NOMO-1 (cell line): Measurements from ENCODE around the gene RAVER1.

Experiments used
- DNase-seq, 2 experiments: peaks; one replicate each; lab custom pipeline; 2025; ENCODE audit not compliant: unreplicated experiment in 2 of 2; lab: John Stamatoyannopoulos, UW

Gene RAVER1

GRCh38 chr19:10271543-10272086 lies 61.7 kb downstream of the RAVER1 start:
- no peak for DNase-seq

DNA sequence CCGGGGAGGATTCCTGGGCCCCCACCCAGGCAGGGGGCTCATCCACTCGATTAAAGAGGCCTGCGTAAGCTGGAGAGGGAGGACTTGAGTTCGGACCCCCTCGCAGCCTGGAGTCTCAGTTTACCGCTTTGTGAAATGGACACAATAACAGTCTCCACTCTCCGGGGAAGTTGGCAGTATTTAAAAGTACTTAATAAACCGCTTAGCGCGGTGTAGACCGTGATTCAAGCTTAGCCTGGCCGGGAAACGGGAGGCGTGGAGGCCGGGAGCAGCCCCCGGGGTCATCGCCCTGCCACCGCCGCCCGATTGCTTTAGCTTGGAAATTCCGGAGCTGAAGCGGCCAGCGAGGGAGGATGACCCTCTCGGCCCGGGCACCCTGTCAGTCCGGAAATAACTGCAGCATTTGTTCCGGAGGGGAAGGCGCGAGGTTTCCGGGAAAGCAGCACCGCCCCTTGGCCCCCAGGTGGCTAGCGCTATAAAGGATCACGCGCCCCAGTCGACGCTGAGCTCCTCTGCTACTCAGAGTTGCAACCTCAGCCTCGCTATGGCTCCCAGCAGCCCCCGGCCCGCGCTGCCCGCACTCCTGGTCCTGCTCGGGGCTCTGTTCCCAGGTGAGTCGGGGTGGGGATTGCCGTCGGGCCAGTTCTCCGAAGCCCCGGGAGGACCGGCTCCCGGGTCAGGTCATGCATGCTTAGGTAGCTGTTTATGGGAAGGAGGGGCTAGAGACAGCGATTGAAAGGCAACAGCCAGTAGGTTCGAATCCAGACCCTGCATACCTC lies 62.5 kb downstream of the RAVER1 start, which contains the start of gene ICAM1:
ICAM1 (plus strand) TSS at position 505 of the 779 bp plus-strand sequence; CDS start at position 545, 40 bp downstream.
- peak; percentile 37 to 62 for DNase-seq

- DNase-seq, result peak; percentile 73 to 81
Measured at GRCh38 chr19:10270180-10270615, 63.1 kb downstream of the RAVER1 start.

DNA sequence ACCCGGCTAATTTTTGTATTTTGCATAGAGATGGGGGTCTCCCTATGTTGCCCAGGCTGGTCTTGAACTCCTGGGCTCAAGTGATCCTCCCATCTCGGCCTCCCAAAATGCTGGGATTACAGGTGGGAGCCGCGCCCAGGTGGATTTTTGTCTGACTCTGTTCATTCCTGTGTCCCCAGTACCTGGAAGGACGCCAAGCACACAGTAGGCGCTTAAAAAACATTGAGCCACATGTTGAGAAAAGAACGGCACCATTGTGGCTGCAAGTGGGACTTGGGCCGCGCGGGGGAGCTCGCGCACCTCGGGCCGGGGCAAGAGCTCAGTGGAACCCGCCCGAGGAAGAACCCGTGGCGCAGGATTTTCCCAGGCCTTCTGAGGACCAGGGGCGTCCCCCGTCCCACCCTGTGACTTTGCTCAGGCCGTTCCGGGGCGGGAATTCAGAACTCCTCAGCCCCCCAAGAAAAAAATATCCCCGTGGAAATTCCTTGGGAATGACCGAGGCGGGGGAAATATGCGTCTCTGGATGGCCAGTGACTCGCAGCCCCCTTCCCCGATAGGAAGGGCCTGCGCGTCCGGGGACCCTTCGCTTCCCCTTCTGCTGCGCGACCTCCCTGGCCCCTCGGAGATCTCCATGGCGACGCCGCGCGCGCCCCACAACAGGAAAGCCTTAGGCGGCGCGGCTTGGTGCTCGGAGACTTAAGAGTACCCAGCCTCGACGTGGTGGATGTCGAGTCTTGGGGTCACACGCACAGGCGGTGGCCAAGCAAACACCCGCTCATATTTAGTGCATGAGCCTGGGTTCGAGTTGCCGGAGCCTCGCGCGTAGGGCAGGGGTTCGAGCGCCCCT lies 63.8 kb downstream of the RAVER1 start:
- DNase-seq, result peak; percentile 64 to 71

DNA sequence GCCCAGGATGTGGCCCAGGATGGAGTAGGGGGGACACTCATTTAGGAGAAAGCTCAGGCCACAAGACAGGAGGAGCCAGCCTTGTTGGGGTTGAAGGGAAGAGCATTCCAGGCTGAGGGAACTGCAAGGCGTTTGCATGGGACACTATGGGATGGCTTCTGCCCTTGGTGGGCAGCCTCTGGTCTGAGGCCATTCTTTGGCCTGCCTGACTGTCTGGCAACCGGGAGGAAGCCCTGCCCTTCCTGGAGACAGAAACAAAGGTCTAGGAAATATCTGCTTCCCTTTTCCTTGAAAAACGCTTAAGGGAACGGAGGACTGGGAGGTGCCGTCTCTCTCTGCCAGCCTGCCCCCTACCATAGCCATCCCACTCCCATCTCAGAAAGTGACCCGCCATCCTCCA lies 65.3 kb downstream of the RAVER1 start:
- DNase-seq, result no peak

DNA sequence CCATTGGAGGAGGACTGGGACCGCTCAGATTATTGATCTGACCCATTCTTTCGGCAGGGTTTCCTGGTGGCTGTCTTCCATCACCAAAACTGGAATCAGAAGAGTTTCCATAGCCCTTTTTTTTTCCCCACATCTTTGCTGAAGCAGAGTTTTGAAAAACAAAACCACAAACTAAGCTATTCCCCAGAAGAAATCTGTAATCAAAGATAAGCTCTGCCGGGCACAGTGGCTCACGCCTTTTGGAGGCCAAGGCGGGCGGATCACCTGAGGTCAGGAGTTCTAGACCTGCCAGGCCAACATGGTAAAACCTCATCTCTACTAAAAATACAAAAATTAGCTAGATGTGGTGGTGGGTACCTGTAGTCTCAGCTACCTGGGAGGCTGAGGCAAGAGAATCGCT lies 66.6 kb downstream of the RAVER1 start:
- DNase-seq, result no peak
